ENCODE results near the gene PNPLA3.

DNA sequence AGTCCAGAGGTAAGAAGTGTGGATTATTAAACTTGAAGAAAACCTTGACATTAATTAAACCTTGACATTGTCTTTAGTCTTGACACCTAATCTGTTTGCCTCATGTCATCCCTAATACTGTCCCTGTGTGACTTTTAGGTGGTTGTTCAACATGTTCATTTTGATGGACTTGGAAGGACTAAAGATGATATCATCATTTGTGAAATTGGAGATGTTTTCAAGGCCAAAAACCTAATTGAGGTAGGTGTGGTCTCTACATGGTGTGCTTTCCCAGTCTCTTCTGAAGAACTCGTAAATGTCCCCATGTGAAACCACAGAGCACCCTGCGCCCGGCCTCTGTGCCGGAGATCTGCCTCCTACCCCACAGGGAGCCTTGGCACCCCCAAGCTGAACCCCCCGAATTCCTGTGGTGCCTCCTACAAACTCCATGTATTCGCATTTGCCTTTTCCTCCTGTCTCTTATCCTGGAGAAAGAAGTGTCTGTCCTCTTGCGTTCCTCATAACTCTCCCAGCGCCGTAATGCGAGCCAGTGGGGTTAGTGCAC, 40.8 kb downstream of the PNPLA3 start:
- TF ChIP-seq, protein P1, sequence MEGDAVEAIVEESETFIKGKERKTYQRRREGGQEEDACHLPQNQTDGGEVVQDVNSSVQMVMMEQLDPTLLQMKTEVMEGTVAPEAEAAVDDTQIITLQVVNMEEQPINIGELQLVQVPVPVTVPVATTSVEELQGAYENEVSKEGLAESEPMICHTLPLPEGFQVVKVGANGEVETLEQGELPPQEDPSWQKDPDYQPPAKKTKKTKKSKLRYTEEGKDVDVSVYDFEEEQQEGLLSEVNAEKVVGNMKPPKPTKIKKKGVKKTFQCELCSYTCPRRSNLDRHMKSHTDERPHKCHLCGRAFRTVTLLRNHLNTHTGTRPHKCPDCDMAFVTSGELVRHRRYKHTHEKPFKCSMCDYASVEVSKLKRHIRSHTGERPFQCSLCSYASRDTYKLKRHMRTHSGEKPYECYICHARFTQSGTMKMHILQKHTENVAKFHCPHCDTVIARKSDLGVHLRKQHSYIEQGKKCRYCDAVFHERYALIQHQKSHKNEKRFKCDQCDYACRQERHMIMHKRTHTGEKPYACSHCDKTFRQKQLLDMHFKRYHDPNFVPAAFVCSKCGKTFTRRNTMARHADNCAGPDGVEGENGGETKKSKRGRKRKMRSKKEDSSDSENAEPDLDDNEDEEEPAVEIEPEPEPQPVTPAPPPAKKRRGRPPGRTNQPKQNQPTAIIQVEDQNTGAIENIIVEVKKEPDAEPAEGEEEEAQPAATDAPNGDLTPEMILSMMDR (IDR thresholded peaks at IDR 0.05) = no peak
- TF ChIP-seq, protein P2, sequence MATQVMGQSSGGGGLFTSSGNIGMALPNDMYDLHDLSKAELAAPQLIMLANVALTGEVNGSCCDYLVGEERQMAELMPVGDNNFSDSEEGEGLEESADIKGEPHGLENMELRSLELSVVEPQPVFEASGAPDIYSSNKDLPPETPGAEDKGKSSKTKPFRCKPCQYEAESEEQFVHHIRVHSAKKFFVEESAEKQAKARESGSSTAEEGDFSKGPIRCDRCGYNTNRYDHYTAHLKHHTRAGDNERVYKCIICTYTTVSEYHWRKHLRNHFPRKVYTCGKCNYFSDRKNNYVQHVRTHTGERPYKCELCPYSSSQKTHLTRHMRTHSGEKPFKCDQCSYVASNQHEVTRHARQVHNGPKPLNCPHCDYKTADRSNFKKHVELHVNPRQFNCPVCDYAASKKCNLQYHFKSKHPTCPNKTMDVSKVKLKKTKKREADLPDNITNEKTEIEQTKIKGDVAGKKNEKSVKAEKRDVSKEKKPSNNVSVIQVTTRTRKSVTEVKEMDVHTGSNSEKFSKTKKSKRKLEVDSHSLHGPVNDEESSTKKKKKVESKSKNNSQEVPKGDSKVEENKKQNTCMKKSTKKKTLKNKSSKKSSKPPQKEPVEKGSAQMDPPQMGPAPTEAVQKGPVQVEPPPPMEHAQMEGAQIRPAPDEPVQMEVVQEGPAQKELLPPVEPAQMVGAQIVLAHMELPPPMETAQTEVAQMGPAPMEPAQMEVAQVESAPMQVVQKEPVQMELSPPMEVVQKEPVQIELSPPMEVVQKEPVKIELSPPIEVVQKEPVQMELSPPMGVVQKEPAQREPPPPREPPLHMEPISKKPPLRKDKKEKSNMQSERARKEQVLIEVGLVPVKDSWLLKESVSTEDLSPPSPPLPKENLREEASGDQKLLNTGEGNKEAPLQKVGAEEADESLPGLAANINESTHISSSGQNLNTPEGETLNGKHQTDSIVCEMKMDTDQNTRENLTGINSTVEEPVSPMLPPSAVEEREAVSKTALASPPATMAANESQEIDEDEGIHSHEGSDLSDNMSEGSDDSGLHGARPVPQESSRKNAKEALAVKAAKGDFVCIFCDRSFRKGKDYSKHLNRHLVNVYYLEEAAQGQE (IDR thresholded peaks at IDR 0.05; ENCODE audit: low read depth, low read length) = no peak
- TF ChIP-seq RAD21 (IDR thresholded peaks at IDR 0.05; ENCODE audit: low read length) (no peak), EZH2phosphoT487 (IDR thresholded peaks at IDR 0.05; ENCODE audit: borderline replicate concordance, low read depth) (no peak), GATA2 (CRISPR knock-in tag; IDR thresholded peaks at IDR 0.05) (no peak), FOSL2 (IDR thresholded peaks at IDR 0.05; ENCODE audit: borderline replicate concordance, low read depth) (no peak)

Measured in SK-N-SH (cell line).